Gastroesophageal sphincter (tissue), 3 donors: ENCODE data around the gene MBOAT1.

Experiments
- EP300 ChIP-seq: sonication (generic); formaldehyde crosslinking; IDR thresholded peaks from one replicate; pipeline ENCODE4 v1.6.1; 2017; ENCODE audit warnings: antibody characterized with exemption, mild to moderate bottlenecking
- POLR2A ChIP-seq, 2 donors: fragments of 450-650 bp; IDR thresholded peaks; one replicate each; pipeline ENCODE4 v1.6.1; 2017; ENCODE audit warnings: antibody characterized with exemption in 2 of 2, mild to moderate bottlenecking in 2 of 2, moderate library complexity in 1 of 2
- POLR2AphosphoS5 ChIP-seq: sonication (generic); formaldehyde crosslinking; IDR thresholded peaks from one replicate; pipeline ENCODE4 v1.6.1; 2017; ENCODE audit warnings: antibody characterized with exemption
- TF ChIP-seq, protein P1 (sequence below), 4 experiments: fragments of 200-600 bp in 2 of 4; fragments of 450-650 bp in 2 of 4; sonication (generic) in 1 of 4; IDR thresholded peaks; one replicate each; pipeline ENCODE4 v1.5.1; 2017 to 2019; ENCODE audit warnings: antibody characterized with exemption in 4 of 4, mild to moderate bottlenecking in 2 of 4, moderate library complexity in 2 of 4

- TF ChIP-seq, protein P1, sequence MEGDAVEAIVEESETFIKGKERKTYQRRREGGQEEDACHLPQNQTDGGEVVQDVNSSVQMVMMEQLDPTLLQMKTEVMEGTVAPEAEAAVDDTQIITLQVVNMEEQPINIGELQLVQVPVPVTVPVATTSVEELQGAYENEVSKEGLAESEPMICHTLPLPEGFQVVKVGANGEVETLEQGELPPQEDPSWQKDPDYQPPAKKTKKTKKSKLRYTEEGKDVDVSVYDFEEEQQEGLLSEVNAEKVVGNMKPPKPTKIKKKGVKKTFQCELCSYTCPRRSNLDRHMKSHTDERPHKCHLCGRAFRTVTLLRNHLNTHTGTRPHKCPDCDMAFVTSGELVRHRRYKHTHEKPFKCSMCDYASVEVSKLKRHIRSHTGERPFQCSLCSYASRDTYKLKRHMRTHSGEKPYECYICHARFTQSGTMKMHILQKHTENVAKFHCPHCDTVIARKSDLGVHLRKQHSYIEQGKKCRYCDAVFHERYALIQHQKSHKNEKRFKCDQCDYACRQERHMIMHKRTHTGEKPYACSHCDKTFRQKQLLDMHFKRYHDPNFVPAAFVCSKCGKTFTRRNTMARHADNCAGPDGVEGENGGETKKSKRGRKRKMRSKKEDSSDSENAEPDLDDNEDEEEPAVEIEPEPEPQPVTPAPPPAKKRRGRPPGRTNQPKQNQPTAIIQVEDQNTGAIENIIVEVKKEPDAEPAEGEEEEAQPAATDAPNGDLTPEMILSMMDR (IDR thresholded peaks at IDR 0.05): no peak
- TF ChIP-seq EP300: no peak
- no peak for TF ChIP-seq POLR2A (IDR thresholded peaks at IDR 0.05)
- TF ChIP-seq POLR2AphosphoS5: no peak
Measured at GRCh38 chr6:20172842-20173456, 39.3 kb downstream of the MBOAT1 start.
